NCI-H446 treated with DMSO at 0.1 percent for 48 hours (cell line): ENCODE measurements around the gene HAL.
"Not testable (repeated sequence)": the region's sequence is repeated elsewhere in the genome, so short reads cannot be mapped to it uniquely, and the experiment has no call there.

Experiments used
- DNase-seq: peaks from one replicate; lab custom pipeline; 2025; lab: John Stamatoyannopoulos, UW

HAL gene

GRCh38 chr12:95977764-95978305 is 18.3 kb downstream of the HAL start:
- no peak for DNase-seq

DNA sequence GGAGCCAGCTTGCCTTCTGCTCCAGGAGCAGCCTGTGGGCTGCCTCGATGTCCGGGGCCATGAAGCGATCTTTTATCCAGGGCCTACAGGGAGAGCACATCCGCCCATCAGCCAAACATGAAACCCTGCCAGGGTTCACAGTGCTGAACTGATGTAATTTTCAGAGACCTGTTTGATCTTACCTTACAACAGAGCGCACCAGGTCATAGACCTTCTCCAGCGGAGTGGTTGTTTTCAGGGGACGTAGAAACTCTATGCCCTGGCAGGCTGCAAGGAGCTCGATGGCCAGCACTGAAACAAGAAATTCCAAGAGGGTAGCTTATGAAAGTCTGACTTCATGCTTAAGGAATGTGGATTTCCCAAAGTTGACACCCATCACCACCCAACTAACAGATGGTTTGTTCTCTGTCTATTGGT is 19.7 kb downstream of the HAL start:
- no peak for DNase-seq

DNA sequence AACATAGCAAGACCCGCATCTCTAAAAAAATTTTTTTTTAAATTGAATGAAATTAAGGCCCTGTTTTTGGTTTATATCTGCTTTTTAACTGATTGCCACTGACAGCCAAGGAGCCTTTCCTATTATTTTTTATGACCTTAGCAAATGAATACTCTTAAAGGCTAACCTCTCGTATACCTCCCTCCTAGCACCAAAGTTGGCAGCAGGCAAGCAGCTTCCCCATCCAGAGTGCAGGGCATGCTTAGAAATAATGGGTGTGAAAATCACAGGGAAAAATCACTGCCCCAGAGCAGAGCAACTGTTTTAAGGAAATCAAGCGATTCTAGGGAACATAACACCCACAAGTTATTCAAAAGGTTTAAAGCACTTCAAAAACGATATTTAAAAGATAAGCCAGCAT is 20.7 kb downstream of the HAL start:
- no peak for DNase-seq

DNA sequence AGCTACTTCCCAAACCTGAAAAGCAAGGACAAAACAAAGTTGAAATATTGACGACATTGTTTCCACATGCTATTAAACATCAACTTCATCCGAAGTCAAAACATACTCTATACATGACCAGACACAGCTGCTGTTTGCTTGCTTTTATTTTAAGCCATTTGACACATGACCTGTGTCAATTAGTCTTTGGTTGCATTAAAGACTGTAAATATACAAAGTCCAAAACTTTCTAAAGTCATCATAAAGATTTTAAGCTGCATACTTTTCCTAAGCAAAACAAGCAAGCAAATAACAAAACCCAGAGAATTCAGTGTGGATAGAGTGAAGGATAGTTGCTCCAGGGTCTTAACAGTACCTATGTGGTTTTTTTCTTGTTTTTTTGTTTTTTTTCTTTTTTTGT is 21.8 kb downstream of the HAL start:
- DNase-seq: no peak

DNA sequence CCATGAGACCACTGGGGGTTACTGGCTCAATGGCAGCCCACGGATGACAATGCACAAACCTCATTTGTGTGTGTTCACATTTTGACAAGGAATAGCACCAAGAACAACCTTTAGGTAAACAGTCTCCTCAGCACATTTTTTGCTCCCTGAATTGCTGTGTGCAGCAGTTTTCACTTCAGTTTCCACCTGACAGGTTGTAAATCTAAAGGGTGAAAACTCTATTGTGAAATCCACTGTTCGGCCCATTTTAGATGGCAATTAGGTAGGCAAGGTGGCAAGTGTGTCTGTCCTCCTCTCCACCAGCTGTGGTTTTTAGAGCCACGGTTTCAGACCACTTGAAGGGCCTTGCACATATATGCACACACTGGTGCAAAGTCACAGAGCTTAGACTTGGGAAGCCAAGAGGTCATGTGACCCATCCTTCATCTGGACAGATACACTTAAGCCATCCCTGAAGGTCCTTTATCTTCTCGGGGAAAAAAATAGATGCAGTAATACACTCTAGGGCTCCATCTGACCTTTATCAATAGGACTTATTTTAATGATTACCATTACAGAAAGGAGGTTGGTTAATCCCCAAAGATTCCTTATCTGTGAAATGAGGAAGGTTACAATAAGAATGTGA is 23.2 kb downstream of the HAL start:
- no peak for DNase-seq

DNA sequence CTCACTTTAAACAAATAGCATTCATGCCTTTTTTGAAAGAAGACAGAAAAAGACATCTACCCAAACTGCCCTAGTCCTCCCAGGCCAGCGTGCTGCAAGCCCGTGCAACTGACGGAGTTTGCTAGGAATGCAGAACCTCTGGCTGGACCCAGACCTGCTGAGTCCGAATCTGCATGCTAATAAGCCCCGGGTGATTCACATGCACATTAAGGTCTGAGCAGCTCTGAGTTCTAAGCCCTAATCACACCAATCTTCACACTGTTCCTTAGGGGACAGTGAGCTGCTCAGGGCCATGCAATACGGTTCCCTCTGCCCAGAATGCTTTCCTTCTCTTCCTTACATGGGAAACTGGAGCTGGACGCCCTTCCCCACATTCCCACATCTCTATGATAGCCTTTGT is 25.2 kb downstream of the HAL start:
- no peak for DNase-seq

GRCh38 chr12:95969116-95969515 is 27.0 kb downstream of the HAL start:
- not testable (repeated sequence) for DNase-seq

- no peak for DNase-seq
These were observed 28.8 kb downstream of the HAL start for GRCh38 chr12:95967301-95967700.

- DNase-seq: no peak
These were observed 29.8 kb downstream of the HAL start for GRCh38 chr12:95966287-95966870.

DNA sequence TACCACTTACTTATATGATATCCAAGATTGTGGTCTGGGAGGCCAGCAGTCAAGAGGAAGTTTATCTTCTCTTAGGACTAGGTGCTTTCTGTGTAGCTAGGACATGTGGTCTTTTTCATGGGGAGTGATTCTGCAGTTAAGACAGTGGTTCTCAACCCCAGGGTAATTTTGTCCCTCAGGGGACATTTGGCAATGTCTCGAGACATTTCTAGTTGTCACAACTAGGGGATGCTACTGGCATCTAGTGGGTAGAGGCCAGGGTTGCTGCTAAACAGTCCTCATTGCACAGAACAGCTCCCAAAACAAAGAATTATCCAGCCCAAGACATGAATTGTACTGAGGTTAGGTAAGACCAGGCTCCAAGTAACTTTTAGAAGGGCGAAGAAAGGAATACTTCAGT is 33.0 kb downstream of the HAL start:
- DNase-seq: no peak

- no peak for DNase-seq
These were observed 33.9 kb downstream of the HAL start for GRCh38 chr12:95962222-95962621.

DNA sequence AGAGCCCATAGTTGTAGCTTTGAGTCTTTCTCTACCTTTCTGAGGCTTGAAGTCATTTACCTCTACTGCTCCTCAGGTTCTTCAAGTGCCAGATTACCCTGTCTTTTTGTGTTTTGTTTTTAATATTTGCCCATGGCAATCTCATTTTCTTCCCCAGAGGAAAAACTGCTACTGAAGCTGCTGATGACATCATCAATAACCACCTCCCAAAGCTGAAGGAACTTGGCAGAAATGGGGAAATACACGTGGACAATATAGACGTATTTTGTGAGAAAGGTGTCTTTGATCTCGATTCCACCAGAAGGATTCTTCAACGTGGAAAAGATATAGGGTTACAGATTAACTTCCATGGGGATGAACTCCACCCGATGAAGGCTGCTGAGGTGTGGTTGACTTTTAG is 35.9 kb downstream of the HAL start:
- no peak for DNase-seq

DNA sequence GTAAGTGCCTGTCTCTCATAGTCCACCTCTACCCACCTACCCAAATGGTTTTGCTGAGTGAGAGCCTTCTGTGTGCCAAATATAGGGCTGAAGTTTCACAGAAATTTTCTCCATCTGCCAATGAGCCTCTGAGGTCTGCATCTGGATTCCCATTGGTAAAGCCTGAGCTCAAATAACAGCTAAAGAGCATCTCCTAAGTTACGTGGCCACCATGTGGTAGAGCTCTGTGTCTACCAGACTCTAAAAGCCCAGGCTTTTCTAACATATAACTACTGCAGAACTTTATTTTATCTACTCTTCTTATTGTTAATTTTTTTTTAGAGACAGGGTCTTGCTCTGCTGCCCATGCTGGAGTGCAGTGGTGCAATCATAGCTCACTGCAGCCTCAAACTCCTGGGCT is 37.0 kb downstream of the HAL start:
- DNase-seq: no peak

DNA sequence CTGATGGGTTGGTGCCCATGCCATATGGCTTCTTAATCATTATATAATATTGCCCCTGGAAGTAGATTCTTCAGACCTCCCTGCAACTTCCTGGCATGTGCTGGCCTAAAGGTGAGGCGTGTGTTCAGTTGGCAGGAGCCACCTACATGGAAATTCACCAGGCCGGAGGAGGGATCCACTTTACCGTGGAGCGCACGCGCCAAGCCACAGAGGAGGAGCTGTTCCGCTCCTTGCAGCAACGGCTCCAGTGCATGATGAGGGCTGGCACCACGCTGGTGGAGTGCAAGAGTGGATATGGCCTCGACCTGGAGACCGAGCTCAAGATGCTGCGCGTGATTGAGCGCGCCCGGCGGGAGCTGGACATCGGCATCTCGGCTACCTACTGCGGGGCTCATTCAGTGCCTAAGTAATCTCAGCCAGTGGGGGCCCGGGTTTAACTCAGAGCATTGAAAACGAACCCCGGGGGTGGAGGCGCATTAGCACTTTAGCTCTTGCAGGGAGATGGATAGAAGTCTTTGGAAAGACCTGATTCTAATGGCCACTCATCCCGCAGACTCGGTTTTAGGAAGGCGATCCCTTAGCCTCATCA is 39.5 kb downstream of the HAL start:
- no peak for DNase-seq

GRCh38 chr12:95955549-95956159 is 40.5 kb downstream of the HAL start:
- no peak for DNase-seq

DNA sequence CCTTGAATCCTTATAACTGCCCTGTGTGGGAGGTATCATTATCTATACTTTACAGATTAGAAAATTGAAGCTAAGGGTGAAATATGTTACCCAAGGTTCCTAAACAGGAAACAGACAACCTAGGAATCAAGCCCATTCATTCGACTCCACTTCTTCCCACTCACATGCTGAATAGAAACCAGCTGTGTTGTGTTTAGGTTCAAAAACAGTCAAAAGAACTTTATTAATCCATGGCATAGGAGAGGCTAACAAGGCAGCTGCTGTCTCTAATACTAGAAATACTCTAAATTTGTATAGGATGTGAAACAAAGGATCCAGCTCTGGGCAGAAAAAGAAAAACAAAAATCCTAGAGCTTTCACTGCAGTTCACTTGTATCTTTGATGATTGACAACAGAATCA is 43.1 kb downstream of the HAL start:
- DNase-seq: no peak

DNA sequence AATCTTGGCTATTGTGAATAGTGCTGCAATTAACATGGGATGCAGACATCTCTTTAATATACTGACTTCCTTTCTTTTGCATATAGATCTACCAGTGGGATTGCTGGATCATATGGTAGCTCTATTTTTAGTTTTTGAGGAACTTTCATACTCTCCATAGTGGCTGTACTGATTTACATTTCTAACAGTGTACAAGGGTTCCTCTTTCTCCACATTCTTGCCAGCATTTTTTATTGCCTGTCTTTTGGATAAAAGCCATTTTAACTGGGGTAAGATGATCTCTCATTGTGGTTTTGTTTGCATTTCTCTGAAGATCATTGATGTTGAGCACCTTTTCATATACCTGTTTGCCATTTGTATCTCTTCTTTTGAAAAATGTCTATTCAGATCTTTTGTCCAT is 44.6 kb downstream of the HAL start:
- no peak for DNase-seq

GRCh38 chr12:95949477-95950206 is 46.5 kb downstream of the HAL start:
- no peak for DNase-seq

- no peak for DNase-seq
These were observed 51.9 kb downstream of the HAL start for GRCh38 chr12:95944108-95944704.

- no peak for DNase-seq
These were observed 52.8 kb downstream of the HAL start, which contains the start of gene AMDHD1 for GRCh38 chr12:95943330-95943842. Gene AMDHD1, plus strand, starts transcription at chr12:95943331. Its CDS starts 68 bp downstream, at chr12:95943399.

DNA sequence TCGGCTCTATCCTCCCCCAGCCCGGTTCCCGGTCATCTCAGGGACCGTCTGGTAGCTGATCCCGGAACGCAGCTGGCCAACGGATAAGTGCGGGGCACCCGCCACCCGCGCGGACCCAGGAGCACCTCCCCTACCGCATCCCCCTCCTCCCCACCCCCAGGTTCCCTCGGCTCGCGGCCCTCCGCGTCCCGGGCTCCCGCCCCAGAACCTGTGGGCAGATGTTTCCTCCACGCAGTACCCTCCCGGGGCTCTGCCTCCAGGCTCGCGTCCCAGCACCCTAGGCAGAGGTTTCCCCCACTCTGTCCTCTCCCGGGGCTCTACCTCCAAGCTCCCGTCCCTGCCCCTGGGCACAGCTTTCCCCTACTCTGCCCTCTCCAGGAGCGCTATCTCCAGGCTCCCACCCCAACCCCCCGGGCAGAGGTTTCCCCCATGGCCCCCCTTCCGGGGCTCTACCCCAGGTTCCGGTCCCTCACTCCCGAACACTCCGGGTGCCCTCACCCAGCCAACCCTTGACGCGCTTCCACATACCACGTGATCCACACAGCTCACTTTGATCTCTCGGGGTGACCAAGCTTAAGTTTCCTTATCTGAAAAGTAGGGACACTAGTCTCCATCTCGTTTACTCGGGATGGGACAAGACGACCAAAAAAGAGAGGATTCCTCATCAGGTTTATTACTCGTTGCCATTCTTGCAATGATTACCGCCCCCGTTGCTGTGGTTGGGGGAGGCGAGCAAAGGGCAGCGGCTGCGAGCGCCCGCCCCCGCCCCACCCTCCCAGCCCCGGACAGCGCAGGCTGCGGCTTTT is 53.4 kb downstream of the HAL start, which contains the start of gene CCDC38:
Gene CCDC38 (minus strand): TSS at position 91 of the 806 bp plus-strand sequence. CDS start 6,105 bp downstream, outside the sequence.
- DNase-seq: peak; percentile 18
